HG02840 (cell line): ENCODE measurements around the gene ZBED4.
"Not testable (repeated sequence)": the region's sequence is repeated elsewhere in the genome, so short reads cannot be mapped to it uniquely, and the experiment has no call there.

Experiments
- ATAC-seq: cut with Tn5 transposase; IDR thresholded peaks from one replicate; pipeline ENCODE4 v1.9.1; 2021; ENCODE audit warnings: mild to moderate bottlenecking, moderate library complexity, moderate number of reproducible peaks; ENCODE audit not compliant: unreplicated experiment, low FRiP score

Gene ZBED4

GRCh38 chr22:49852898-49853894 is at the start of gene ZBED4:
ZBED4 (plus strand) TSS chr22:49853844; CDS start chr22:49883663, 29,819 bp downstream.
- peak; percentile 85 for ATAC-seq

GRCh38 chr22:49807129-49807528 is 46.5 kb upstream of the ZBED4 start:
- no peak for ATAC-seq

GRCh38 chr22:49807780-49808708 is 45.6 kb upstream of the ZBED4 start:
- no peak for ATAC-seq

GRCh38 chr22:49810363-49811019 is 43.2 kb upstream of the ZBED4 start:
- ATAC-seq: no peak

- ATAC-seq: no peak
Observed at GRCh38 chr22:49811020-49811791, 42.4 kb upstream of the ZBED4 start.

- no peak for ATAC-seq
Observed at GRCh38 chr22:49812838-49813237, 40.8 kb upstream of the ZBED4 start.

- ATAC-seq: no peak
Observed at GRCh38 chr22:49814164-49814686, 39.4 kb upstream of the ZBED4 start.

- no peak for ATAC-seq
Observed at GRCh38 chr22:49814856-49815255, 38.8 kb upstream of the ZBED4 start.

GRCh38 chr22:49815641-49816091 is 38.0 kb upstream of the ZBED4 start:
- no peak for ATAC-seq

GRCh38 chr22:49817359-49817758 is 36.3 kb upstream of the ZBED4 start:
- ATAC-seq: no peak

- ATAC-seq: no peak
Observed at GRCh38 chr22:49820984-49821383, 32.7 kb upstream of the ZBED4 start.

GRCh38 chr22:49821741-49822140 is 31.9 kb upstream of the ZBED4 start:
- ATAC-seq: not testable (repeated sequence)

- no peak for ATAC-seq
Observed at GRCh38 chr22:49823289-49824045, 30.2 kb upstream of the ZBED4 start.

- no peak for ATAC-seq
Observed at GRCh38 chr22:49824185-49824925, 29.3 kb upstream of the ZBED4 start.

GRCh38 chr22:49824936-49825335 is 28.7 kb upstream of the ZBED4 start:
- no peak for ATAC-seq

GRCh38 chr22:49825436-49825835 is 28.2 kb upstream of the ZBED4 start:
- no peak for ATAC-seq

GRCh38 chr22:49825944-49826602 is 27.6 kb upstream of the ZBED4 start:
- ATAC-seq: no peak
